HG03175 (cell line): ENCODE measurements around the gene KLF13.

ENCODE experiments used
- ATAC-seq: cut with Tn5 transposase; IDR thresholded peaks from one replicate; pipeline ENCODE4 v1.9.1; 2021; ENCODE audit warnings: mild to moderate bottlenecking, moderate library complexity; ENCODE audit not compliant: unreplicated experiment

Gene KLF13

GRCh38 chr15:31326156-31326874, at the start of gene KLF13:
KLF13 (plus strand) TSS chr15:31326835; CDS start chr15:31327213, 378 bp downstream.
- peak; percentile 68 for ATAC-seq

GRCh38 chr15:31277335-31278060, 49.1 kb upstream of the KLF13 start:
- no peak for ATAC-seq

GRCh38 chr15:31278061-31278445, 48.6 kb upstream of the KLF13 start:
- no peak for ATAC-seq

- ATAC-seq = no peak
Measured at GRCh38 chr15:31278544-31279220, 48.0 kb upstream of the KLF13 start.

- ATAC-seq = no peak
Measured at GRCh38 chr15:31279221-31280045, 47.2 kb upstream of the KLF13 start.

- ATAC-seq = no peak
Measured at GRCh38 chr15:31280046-31280830, 46.4 kb upstream of the KLF13 start.

- no peak for ATAC-seq
Measured at GRCh38 chr15:31280831-31281216, 45.8 kb upstream of the KLF13 start.

- ATAC-seq = no peak
Measured at GRCh38 chr15:31283043-31283442, 43.6 kb upstream of the KLF13 start.

- ATAC-seq = peak; percentile 46
Measured at GRCh38 chr15:31285772-31286261, 40.8 kb upstream of the KLF13 start.

GRCh38 chr15:31291048-31291578, 35.5 kb upstream of the KLF13 start:
- no peak for ATAC-seq

- no peak for ATAC-seq
Measured at GRCh38 chr15:31292391-31293015, 34.1 kb upstream of the KLF13 start.

GRCh38 chr15:31293655-31294054, 33.0 kb upstream of the KLF13 start:
- no peak for ATAC-seq

GRCh38 chr15:31294067-31294466, 32.6 kb upstream of the KLF13 start:
- ATAC-seq = no peak

GRCh38 chr15:31295658-31296057, 31.0 kb upstream of the KLF13 start:
- no peak for ATAC-seq

GRCh38 chr15:31296219-31296645, 30.4 kb upstream of the KLF13 start:
- no peak for ATAC-seq

GRCh38 chr15:31296646-31297574, 29.7 kb upstream of the KLF13 start:
- ATAC-seq = no peak

GRCh38 chr15:31297575-31298456, 28.8 kb upstream of the KLF13 start:
- no peak for ATAC-seq
